PC-9 (cell line): ENCODE results near the gene HMX3. TPM values are rescaled to one million over a fixed set of nuclear protein-coding genes. Genes with fewer than 3 reads are reported as not detected.

Experiments used
- Bru-seq: library from RNA; stranded (reverse); fragments of 400-500 nt; gene quantifications from one replicate; lab custom pipeline; 2021; lab: Mats Ljungman, UMichigan
- BruChase-seq, 2 experiments: library from RNA; stranded (reverse); fragments of 400-500 nt; gene quantifications; one replicate each; lab custom pipeline; 2021; lab: Mats Ljungman, UMichigan
- BruUV-seq: library from RNA; stranded (reverse); fragments of 400-500 nt; replicated peaks from 2 replicates; lab custom pipeline; 2021; lab: Mats Ljungman, UMichigan
- CTCF ChIA-PET: fragments of 300-600 bp; sonication (Branson Sonifier 250); formaldehyde crosslinking; loops from one replicate; lab custom pipeline; 2022; ENCODE audit warnings: antibody characterized with exemption; lab: Charles Lee
- POLR2A ChIA-PET: fragments of 300-600 bp; sonication (Branson Sonifier 250); formaldehyde crosslinking; loops from one replicate; lab custom pipeline; 2022; ENCODE audit warnings: antibody characterized with exemption; ENCODE audit not compliant: unreplicated experiment; lab: Charles Lee
- DNase-seq, 2 experiments: peaks; one replicate each; pipeline versions ENCODE4 v3.0.0 to v3.0.0-alpha.2; 2015 to 2022; ENCODE audit warnings: mixed read lengths in 1 of 2
- H2AFZ ChIP-seq: fragments of 200-600 bp; sonication (generic); 2 replicates; pipeline ENCODE4 v1.8.1; 2017; ENCODE audit warnings: antibody characterized with exemption
- H3F3A ChIP-seq: fragments of 200-600 bp; sonication (generic); 2 replicates; pipeline ENCODE4 v1.8.1; 2017; ENCODE audit warnings: antibody characterized with exemption, mild to moderate bottlenecking, low read depth; ENCODE audit not compliant: insufficient read depth
- H3K27ac ChIP-seq: fragments of 200-600 bp; sonication (generic); 2 replicates; pipeline ENCODE4 v1.6.1; 2016; ENCODE audit warnings: mixed run types
- H3K27me3 ChIP-seq: fragments of 200-600 bp; sonication (generic); 2 replicates; pipeline ENCODE4 v1.6.1; 2016; ENCODE audit warnings: low read depth, mixed run types; ENCODE audit not compliant: insufficient read depth
- H3K36me3 ChIP-seq: fragments of 200-600 bp; sonication (generic); 2 replicates; pipeline ENCODE4 v1.6.1; 2016; ENCODE audit warnings: low read depth, mixed run types
- H3K4me1 ChIP-seq: fragments of 200-600 bp; sonication (generic); replicated peaks from 2 replicates; pipeline ENCODE4 v1.6.1; 2016; ENCODE audit warnings: mixed run types; ENCODE audit not compliant: insufficient read depth
- H3K4me2 ChIP-seq: fragments of 200-600 bp; sonication (generic); 2 replicates; pipeline ENCODE4 v1.6.1; 2017; ENCODE audit warnings: mixed run types
- H3K4me3 ChIP-seq: fragments of 200-600 bp; sonication (generic); 2 replicates; pipeline ENCODE4 v1.6.1; 2016; ENCODE audit warnings: mixed run types
- H3K79me2 ChIP-seq: fragments of 200-600 bp; sonication (generic); 2 replicates; pipeline ENCODE4 v1.6.1; 2017; ENCODE audit warnings: low read depth, mixed run types
- H3K9me2 ChIP-seq: fragments of 200-600 bp; sonication (generic); 2 replicates; pipeline ENCODE4 v1.8.1; 2017; ENCODE audit warnings: mild to moderate bottlenecking; ENCODE audit not compliant: insufficient read depth
- H3K9me3 ChIP-seq: fragments of 200-600 bp; sonication (generic); 2 replicates; pipeline ENCODE4 v1.8.1; 2016; ENCODE audit warnings: low read depth; ENCODE audit not compliant: insufficient read depth
- H4K20me1 ChIP-seq: fragments of 200-600 bp; sonication (generic); 2 replicates; pipeline ENCODE4 v1.8.1; 2017; ENCODE audit not compliant: insufficient read depth
- CTCF ChIP-seq: fragments of 200-600 bp; sonication (generic); conservative IDR thresholded peaks from 2 replicates; pipeline ENCODE4 v1.6.1; 2017; ENCODE audit warnings: mixed run types, antibody characterized with exemption, mild to moderate bottlenecking, moderate library complexity
- EZH2 ChIP-seq: fragments of 200-600 bp; sonication (generic); IDR thresholded peaks from 2 replicates; pipeline ENCODE4 v1.8.0; 2017; ENCODE audit warnings: antibody characterized with exemption, low read depth
- intact Hi-C: fragments of 100-400 bp; cut with micrococcal nuclease; formaldehyde crosslinking; loops from one replicate; pipeline ENCODE4 v1.10.0; 2022; ENCODE audit not compliant: unreplicated experiment
- long read RNA-seq: library from polyadenylated mRNA; stranded (forward); transcript quantifications from one replicate; pipeline ENCODE4 v2.0.0, GENCODE V29; 2022
- total RNA-seq: library from RNA; stranded (reverse); gene quantifications from 2 replicates; pipeline ENCODE4 v1.2.3, GENCODE V29; 2021

Gene HMX3
- total RNA-seq: not detected in 2 replicates
- Bru-seq, nascent RNA: not detected
- not detected for BruChase-seq, experiment 1, labeled RNA remaining after a 2-hour chase
- BruChase-seq, experiment 2, labeled RNA remaining after a 6-hour chase: not detected
- long read RNA-seq: 0 reads

GRCh38 chr10:123135415-123136141, at the start of gene HMX3:
Gene HMX3, plus strand, starts transcription at chr10:123135970. Its CDS starts 81 bp downstream, at chr10:123136051.
- no peak within 1 kb of the TSS for H3K4me2 ChIP-seq
- no peak within 1 kb of the TSS for H3K4me3 ChIP-seq
- no peaks in the 10 kb centered on the region for H4K20me1 ChIP-seq
- H3K9me3 ChIP-seq: no peaks in the 10 kb centered on the region
- H2AFZ ChIP-seq: no peak within 1 kb of the TSS
- TF ChIP-seq EZH2: no peak
- no peak for TF ChIP-seq CTCF
- H3K9me2 ChIP-seq: no peaks in the 10 kb centered on the region
- ChIA-PET CTCF (no interaction called here), POLR2A (no interaction called here)
- intact Hi-C loops: no loop called here
- H3K36me3 ChIP-seq: no peaks in the 10 kb centered on the region
- H3K27ac ChIP-seq: no peak within 1 kb of the TSS
- BruUV-seq: no TSS peak
- no peaks in the 10 kb centered on the region for H3F3A ChIP-seq
- no peaks in the 10 kb centered on the region for H3K27me3 ChIP-seq
- H3K79me2 ChIP-seq: no peaks in the 10 kb centered on the region
- no peak for DNase-seq
- H3K4me1 ChIP-seq: no peaks in the 10 kb centered on the region

- Histone ChIP-seq H3K27me3 (peaks cover 7% of the 10 kb centered on the region), H3K9me3 (no peaks in the 10 kb centered on the region), H3K36me3 (no peaks in the 10 kb centered on the region), H3K9me2 (no peaks in the 10 kb centered on the region), H3K79me2 (no peaks in the 10 kb centered on the region), H4K20me1 (no peaks in the 10 kb centered on the region), H3K27ac (no peak overlapping the region), H3K4me3 (no peak overlapping the region), H3F3A (no peaks in the 10 kb centered on the region), H3K4me2 (no peak overlapping the region), H2AFZ (no peak overlapping the region), H3K4me1 (no peaks in the 10 kb centered on the region)
- BruUV-seq: no TSS peak
- TF ChIP-seq CTCF (no peak), EZH2 (no peak)
- intact Hi-C loops: no loop called here
- ChIA-PET CTCF (no interaction called here), POLR2A (no interaction called here)
- no peak for DNase-seq
Observed at GRCh38 chr10:123086281-123086680, 49.5 kb upstream of the HMX3 start.

GRCh38 chr10:123087348-123087747, 48.4 kb upstream of the HMX3 start:
- Histone ChIP-seq H3K4me3 (no peak overlapping the region), H3K4me1 (no peaks in the 10 kb centered on the region), H2AFZ (no peak overlapping the region), H3F3A (no peaks in the 10 kb centered on the region), H3K36me3 (no peaks in the 10 kb centered on the region), H3K79me2 (no peaks in the 10 kb centered on the region), H3K27ac (no peak overlapping the region), H3K9me2 (no peaks in the 10 kb centered on the region), H3K27me3 (peaks cover 14% of the 10 kb centered on the region), H3K4me2 (no peak overlapping the region), H3K9me3 (no peaks in the 10 kb centered on the region), H4K20me1 (no peaks in the 10 kb centered on the region)
- intact Hi-C loops: no loop called here
- no peak for DNase-seq
- CTCF ChIA-PET: no interaction called here
- POLR2A ChIA-PET: no interaction called here
- TF ChIP-seq CTCF (no peak), EZH2 (no peak)
- no TSS peak for BruUV-seq
